Stimulated activated CD4-positive, alpha-beta T cell treated with anti-CD3 and anti-CD28 coated beads, TNF-alpha, amount 100 ng/mL, for 24 hours (primary cell): ENCODE measurements around the gene FAM3A.
A peak's percentile ranks its signal among the peaks of the same experiment; 100 is the strongest.

ENCODE experiments used
- DNase-seq, 3 experiments: peaks; one replicate each; pipeline ENCODE4 v3.0.0-alpha.2; 2020; ENCODE audit warnings: low read depth in 3 of 3

FAM3A gene

DNA sequence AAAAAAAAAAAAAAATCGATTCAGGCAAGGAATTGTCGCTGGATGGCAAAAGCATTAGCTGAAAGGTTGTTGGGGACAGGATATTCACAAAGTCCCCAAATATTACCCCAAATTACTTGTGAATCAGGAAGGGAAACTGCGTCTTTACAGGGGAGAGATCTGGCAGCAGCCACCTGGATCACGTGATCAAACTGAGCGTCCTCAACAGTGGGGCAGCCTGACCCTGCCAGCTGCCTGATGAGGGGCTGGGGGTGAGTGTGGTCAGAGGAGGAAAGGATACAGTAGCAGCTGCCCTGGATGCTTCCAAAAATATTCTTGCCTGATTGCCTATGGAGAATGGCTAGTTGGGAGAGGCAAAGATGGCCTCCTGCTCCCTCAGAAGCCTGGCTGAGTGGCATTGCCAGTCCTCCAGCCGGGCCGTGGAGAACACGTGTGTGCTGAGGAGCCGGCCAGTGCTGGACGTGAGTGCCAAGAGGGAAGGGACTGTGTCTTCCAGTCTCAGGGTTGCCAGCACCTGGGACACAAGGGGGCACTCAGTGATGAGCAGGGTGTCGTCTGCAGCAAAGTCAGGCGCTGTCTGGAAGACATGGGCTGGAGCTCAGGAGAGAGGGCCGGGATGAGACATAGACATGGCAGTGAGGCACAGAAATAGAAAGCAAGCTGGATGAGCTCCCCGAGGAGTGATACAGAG is 34.0 kb downstream of the FAM3A start:
- no peak for DNase-seq

DNA sequence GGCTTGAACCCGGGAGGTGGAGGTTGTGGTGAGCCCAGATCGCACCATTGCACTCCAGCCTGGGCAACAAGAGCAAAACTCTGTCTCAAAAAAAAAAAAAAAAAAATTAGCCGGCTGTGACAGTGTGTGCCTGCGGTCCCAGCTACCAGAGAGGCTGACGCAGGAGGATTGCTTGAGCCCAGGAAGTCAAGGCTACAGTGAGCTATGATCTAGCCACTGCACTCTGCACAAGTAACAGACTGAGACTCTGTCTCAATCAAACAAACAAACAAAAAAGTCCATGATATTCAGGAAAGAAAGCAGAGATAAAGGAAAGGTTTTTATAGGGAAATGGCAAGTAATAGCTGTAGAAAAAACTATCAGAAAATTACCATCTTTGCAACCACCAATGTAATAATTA is 34.8 kb downstream of the FAM3A start:
- no peak for DNase-seq

DNA sequence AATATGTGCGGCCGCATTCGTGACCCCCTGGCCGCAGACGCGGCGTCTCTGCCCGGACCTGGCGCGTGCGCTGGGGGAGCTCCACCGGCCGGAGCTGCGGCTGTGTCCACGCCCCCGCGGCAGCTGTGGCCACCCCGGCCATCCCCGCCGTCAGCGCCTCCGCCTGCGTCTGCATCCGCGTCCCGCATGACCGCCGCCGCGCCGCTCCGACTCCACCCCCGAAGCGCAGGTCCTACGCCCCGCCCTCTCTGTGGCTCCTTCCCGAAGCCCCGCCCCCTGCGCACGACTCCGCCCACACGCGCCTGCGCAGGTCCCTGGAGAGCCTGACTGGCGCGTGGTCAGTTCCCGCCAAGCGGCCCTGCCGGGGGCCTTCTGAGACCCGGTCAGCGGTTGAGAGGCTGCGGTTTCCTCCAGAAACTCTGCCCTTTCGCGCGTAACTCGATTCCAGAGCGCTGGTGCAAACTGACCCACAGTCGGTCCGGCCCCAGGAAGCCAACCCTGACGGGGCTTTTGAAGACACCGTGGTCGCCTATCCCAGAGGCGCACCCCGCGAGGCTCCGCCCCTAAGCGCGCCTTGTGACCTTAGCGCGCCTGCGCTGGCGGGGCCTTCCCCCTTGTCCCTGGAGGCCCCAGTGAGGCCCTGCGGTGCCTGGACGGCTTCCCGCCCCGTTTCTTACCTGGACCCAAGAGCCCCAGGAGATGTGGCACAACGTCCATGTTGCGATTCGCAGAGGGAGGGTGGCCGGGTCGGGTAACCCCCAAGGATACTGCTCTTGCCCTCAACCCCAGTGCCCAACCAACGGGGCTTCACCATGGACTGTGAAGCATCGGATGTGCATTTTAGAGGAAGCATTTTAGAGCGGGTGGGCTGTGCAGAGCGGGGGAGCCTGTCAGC is 37.1 kb downstream of the FAM3A start, which contains the start of gene LAGE3:
LAGE3 (minus strand) TSS at position 554 of the 895 bp plus-strand sequence; CDS start at position 188, 366 bp downstream.
- DNase-seq, result peak; percentile 80 to 92 (median 84)

DNA sequence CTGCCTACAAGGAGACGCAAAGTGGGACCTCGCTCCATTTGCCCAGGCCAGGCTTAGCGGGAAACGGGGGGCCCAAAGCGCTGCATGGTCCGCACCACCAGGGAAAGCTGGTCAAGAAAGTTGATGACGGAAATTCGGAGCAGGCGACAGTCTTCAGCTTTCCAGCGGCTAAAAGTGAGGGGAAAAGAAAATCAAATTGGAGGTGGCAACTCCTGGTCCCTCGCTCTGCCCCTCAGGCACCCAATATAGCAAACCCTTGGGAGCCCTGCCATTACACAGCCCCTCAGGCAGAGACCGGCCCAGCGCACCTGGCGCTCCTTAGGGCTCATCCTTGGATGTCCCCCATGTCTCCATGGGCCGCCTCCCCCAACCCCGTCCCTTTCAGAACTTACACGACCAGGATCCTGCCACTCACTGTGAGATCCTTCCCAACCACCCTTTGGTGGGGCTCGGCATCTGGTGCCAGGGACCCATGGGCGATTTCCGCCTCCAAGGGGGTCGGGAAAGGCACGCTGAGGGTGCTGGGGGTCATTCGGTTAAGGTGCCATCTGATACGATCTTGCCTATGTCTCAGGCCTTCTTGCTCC is 38.0 kb downstream of the FAM3A start:
- no peak for DNase-seq

DNA sequence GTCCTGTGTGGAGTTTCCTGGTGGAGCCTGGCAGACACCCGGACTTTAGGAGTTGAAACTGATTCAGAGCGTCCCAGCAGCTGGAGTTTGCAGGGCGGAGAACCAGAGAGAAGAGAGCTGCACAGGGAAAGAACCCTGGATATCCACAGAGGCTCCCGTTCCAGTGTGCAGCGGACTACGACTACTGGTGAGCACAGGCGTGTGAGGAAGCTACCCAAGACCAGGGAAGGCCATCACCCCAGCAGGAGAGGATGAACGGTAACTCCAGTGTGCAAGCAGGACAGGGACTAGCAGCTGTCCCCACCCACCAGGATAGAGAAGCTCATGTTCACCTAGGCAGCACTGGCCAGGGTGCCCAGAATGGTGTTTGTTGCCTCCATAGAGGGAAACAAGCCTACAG is 39.2 kb downstream of the FAM3A start:
- no peak for DNase-seq

DNA sequence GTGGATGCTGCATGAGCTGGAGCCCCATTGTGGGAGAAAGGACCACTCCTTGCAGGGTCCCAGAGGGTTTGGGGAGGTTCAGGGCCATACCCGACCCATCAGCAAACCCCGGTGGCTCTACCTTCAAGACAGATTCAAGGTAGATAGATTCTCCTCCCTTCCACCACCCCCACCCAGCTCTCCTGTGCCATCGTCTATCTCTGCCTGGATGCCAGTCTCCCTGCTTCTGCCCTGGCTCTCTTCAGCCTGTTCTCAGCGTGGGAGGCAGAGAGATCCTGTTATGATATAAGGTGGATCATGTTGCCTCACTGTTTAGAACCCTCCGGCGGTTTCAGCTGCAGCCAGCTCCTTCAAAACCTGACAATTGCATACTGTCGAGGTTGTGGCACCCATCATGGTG is 42.3 kb downstream of the FAM3A start:
- DNase-seq, result no peak

DNA sequence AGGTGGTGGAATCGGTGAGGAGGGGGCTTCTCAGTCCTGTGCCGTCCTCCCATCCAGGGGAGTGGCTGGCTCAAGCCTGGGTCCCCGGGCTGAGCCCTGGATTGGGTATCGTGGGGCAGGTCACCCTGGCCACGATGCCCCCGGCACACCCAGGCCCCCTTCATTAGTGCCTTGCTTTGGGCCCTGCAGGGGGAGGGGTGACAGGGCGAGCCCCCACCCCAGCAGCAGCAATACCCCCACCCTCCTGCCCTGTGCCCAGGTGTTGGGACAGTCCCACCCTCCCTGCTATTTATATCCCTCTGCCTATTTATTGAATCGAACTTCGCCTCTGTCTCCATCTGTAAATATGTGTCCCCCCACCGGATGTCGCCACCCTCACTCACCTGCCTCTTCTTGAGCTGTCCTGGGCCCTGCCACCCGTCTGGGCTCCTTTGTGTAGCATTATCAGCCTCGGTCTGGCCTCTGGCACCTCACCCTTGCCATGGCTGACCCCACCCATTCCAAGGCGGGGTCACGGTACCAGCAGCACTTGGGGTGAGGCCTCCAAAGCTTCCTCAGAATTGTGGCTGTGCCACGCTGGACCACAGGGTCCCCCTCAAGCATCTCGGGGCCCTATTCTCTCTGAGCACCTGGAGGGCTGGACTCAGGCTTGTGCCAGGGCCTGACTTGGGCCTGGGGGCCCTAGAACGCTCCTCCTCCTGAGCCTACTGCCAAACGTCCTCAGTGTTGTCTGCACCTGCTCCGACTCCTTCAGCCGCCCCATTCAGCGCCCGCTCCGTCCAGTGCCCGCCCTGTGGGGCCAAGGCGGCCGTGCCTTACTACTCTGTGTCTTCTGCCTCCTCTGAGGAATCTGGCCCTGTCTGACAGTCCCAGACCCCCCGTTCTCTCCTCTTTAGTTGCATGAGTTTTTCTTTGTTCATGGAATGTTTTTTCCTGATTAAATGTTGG is 43.1 kb downstream of the FAM3A start:
- no peak for DNase-seq

DNA sequence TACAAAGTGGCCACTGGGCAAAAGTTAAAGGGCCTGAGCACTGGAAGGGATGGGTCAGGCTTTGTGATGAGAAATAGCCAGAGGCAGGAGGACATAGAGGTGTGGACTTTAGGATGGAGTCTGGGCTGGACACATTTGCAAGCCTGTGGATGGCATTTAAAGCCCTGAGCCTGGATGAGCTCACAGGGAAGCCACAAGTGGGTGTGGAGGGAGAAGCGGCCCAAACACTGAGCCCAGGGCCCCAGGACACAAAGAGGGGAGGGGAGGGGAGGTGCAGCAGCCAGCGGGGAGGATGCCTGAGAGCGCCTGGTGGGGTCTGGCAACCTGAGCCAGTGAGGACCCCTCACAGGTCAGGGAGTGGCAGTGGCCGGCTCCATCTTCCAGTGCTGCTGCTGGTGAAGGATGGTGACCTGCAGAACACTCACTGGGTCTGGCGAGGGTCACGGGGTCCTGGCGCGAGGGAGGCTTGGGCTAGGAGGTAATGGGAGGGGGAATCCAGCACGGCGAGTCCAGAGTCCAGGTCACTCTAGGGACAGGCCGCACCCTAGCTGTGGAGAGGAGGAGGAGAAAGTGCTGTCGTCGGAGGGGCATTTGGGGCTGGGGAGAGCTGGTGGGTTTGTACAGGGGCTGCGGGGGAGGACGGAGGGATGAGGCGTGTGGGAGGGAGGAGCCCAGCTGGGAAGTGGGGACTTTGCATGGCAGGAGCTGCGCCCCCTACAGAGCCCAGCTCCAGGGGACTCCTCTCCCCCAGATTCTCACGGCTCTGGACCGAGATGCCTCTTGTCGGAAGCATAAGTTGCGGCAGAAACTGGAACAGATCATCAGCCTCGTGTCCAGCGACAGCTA is 44.0 kb downstream of the FAM3A start:
- no peak for DNase-seq

DNA sequence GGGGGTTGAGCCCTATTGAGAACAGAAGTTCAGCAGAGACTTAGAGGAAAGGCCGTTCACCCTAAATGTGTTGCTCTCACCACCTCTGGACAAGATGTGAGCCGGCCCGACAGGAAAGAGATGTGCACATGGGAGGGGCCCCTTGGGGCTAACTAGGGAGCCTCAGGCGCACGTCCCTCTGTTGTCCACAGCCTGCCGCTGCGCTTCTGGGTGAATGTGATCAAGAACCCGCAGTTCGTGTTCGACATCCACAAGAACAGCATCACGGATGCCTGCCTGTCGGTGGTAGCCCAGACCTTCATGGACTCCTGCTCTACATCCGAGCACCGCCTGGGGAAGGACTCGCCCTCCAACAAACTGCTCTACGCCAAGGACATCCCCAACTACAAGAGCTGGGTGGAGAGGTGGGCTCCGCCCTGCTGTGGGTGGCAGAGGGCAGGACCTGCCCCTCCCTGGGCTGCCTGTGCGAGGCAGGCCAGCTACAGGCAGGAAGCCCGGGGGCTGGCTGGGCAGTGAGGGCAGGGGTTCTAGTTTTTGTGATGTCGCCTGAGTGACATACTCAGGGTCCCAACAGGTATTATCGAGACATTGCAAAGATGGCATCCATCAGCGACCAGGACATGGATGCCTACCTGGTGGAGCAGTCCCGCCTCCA is 45.0 kb downstream of the FAM3A start:
- no peak for DNase-seq

DNA sequence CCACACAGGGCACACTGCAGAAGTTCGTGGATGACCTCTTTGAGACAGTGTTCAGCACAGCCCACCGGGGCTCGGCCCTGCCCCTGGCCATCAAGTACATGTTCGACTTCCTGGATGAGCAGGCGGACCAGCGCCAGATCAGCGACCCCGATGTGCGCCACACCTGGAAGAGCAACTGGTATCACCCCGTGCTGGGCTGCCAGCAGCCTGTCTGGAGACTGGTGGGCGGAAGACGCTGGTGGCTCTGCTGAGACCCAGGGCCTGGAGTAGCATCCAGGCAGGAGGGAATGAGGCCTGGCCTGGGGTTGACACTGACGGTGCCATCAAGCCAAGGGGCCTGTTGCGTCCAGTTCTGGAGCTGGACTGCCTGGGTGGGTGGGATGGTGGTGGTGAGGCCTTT is 45.6 kb downstream of the FAM3A start:
- DNase-seq, result no peak

DNA sequence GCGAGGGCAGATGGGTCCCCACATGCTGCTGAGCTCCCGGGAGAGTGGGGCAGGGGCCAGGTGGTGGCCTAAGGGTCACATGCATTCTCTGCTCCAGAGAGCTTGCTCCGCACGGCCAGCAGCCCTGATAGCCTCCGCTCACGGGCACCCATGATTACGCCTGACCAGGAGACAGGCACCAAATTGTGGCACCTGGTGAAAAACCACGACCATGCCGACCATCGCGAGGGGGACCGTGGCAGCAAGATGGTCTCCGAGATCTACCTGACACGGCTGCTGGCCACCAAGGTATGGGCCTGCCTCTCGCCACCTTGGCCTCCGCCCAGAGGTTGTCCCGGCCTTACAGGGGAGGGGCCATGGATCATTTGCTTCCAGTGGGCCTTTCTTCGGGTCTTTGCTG is 46.2 kb downstream of the FAM3A start:
- DNase-seq, result no peak

DNA sequence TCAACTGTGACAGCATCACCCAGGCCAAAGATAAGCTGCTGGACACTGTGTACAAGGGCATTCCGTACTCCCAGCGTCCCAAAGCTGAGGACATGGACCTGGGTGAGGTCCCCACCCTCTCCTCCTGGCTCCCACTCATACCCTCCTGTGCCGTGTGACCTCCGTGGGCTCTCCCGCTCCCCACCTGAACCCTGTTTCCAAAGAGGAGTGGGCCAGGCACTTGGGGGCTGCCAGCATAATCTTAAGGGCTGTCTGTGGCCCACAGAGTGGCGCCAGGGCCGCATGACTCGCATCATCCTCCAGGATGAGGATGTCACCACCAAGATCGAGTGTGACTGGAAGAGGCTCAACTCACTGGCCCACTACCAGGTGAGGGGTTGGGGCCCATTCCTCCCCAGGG is 46.9 kb downstream of the FAM3A start:
- DNase-seq, result no peak

DNA sequence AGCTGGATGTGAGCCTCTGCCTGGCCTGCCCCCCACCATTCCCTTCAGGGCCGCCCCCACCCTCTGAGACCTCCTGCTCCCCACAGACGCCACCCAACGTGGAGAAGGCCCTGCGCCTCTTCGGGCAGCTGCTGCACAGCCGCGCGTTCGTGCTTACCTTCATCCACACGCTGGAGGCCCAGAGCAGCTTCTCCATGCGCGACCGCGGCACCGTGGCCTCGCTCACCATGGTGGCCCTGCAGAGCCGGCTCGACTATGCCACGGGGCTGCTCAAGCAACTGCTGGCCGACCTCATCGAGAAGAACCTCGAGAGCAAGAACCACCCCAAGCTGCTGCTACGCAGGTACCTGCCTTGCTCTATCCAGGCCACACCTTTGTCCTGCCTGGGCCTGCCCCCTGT is 47.8 kb downstream of the FAM3A start:
- no peak for DNase-seq

DNA sequence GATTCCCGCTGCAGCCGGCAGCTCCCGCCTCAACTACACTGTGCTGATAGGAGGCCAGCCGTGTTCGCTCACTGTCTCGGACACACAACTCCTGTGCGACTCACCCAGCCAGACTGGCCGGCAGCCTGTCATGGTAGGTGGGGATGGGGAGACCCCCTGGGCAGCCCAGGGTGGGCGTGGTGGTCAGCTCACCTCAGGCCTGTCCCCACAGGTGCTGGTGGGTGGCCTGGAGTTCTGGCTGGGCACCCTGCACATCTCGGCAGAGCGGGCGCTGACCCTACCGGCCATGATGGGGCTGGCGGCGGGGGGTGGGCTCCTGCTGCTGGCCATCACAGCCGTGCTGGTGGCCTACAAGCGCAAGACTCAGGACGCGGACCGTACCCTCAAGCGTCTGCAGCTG is 48.5 kb downstream of the FAM3A start:
- no peak for DNase-seq

DNA sequence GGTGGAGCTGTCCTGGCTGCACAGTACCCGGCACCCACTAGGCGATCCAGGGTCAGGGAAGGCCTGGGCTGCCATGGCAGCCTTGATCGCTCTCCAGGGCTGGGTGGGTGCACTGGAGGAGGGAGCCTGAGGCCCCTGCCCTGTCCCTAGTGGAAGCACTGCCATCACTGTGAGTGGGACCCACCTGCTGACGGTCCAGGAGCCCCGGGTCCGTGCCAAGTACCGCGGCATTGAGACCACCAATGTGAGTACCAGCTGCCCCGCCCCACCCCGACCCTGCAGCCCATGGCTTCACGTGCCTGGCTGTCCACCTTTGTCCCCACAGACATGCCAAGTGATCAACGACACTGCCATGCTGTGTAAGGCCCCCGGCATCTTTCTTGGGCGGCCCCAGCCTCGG is 49.1 kb downstream of the FAM3A start:
- DNase-seq, result no peak

DNA sequence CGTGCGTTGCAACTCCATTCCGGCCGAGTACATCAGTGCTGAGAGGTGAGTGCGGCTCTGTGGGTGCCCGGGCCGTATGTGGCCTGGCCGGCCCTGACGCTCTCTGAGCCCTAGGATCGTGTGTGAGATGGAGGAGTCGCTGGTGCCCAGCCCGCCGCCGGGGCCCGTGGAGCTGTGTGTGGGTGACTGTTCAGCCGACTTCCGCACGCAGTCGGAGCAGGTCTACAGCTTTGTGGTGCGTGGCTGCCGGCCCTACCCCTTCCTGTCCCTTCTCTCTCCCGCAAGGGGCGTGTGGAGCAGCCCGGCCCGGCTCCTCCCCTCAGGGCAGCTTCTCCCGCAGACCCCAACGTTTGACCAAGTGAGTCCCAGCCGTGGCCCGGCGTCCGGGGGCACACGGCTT is 50.0 kb downstream of the FAM3A start:
- no peak for DNase-seq

DNA sequence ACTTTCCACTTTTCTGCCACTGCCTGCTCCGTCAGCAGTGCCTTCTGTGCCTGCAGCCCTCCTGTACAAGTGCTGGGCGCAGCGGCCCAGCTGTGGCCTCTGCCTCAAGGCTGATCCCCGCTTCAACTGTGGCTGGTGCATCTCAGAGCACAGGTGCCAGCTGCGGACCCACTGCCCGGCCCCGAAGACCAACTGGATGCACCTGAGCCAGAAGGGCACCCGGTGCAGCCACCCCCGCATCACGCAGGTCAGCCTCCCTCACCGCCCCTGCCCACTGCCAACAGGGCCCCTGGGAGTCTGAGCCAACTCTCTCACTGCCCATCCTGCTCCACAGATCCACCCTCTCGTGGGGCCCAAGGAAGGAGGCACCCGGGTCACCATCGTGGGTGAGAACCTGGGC is 50.4 kb downstream of the FAM3A start:
- DNase-seq, result no peak

DNA sequence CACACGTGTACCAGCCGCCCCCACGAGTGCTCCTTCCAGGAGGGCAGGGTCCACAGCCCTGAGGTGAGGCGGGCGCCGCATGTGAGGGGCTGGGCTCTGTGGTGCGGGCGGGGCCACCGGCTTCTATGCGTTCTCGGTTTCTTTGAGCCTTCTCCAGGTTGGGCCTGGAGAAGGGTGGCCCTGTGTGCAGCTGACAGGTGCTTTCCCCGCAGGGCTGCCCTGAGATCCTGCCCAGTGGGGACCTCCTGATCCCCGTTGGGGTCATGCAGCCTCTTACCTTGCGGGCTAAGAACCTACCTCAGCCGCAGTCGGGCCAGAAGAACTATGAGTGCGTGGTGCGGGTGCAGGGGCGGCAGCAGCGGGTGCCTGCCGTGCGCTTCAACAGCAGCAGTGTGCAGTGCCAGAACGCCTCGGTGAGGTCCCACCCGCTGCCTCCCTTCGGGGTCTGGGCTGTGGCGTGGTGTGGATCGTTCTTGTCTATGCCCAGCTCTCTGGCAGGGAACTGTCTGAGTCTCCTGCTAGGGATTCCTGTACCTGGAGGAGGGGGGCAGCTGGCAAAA is 51.1 kb downstream of the FAM3A start:
- no peak for DNase-seq

DNA sequence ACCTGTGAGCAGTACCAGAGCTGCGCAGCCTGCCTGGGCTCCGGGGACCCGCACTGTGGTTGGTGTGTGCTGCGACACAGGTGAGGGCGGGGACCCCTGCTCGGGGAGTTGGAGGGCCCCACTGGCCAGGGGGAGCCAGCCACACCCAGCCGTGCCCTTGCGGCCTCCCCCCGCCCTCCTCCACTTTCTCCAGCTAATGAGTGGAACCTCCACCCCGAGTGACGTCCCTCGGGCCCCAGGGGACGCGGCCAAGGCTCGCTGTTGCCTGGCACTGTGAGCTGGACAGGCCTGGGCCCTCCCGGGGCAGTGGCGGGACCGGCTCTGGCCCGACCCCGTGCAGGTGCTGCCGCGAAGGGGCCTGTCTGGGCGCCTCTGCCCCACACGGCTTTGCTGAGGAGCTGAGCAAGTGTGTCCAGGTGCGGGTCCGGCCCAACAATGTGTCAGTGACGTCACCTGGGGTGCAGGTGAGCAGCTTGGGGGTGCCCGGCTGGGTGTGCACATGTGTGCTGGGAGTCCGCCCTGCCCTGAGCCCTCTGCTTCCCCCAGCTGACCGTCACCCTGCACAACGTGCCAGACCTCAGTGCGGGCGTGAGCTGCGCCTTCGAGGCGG is 52.3 kb downstream of the FAM3A start:
- no peak for DNase-seq
